GM21447 (cell line): ENCODE data around the gene MYLK.

ENCODE experiments used
- ATAC-seq: cut with Tn5 transposase; IDR thresholded peaks from one replicate; pipeline ENCODE4 v1.9.1; 2021; ENCODE audit not compliant: unreplicated experiment

The MYLK gene

DNA sequence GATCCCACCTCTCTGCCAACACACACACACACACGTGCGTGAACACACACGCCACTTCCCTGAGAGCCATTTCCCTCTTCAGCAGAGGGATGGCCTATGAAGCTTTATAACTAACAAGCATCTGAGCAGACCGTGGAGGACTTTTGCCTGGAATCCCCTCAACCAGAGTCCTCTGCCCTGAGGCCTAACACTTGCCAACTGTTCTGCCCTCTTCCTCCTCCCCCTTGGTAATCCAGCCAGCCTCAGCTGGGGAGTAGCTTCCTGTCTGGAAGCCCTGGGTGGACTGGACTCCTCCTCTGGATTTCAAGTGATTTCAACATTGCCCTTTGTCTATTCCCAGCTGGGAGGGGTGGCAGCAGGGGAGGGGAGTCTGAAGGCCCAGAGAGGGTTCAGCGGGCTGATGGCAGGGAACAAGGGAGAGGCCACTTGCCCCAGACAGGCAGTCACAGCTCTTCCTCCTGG, 230.9 kb downstream of the MYLK start:
- ATAC-seq, result no peak

DNA sequence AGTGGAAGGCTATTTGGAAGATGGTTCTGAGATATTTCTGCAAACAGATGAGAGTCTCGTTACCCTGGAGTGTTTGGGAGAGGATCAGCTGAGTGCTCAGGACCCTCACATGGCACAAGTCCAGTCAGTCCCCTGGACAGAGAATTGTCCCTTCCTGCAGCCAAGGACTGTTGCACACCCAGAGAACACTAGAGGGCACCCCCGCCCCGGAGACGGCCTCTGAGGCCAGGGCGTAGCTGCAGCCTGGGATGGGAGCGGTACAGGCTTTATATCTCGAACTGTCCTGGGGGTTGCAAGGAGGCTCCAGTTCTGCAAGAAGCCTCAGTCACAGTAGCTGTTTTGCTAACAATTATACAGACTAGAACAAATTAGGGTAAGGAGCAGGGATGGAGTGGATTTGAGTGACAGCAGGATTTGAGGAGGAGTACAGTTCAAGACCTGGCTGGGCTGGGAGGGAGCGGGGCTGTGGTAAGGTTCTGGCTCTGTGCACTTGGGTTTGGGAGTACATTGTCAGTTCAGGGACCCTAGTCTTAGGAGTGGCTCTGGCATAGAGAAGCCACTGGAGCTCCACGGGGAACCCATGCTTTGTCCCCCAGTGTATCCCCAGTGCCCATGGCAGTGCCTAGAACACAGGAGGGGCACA, 231.7 kb downstream of the MYLK start:
- ATAC-seq, result peak; percentile 65

DNA sequence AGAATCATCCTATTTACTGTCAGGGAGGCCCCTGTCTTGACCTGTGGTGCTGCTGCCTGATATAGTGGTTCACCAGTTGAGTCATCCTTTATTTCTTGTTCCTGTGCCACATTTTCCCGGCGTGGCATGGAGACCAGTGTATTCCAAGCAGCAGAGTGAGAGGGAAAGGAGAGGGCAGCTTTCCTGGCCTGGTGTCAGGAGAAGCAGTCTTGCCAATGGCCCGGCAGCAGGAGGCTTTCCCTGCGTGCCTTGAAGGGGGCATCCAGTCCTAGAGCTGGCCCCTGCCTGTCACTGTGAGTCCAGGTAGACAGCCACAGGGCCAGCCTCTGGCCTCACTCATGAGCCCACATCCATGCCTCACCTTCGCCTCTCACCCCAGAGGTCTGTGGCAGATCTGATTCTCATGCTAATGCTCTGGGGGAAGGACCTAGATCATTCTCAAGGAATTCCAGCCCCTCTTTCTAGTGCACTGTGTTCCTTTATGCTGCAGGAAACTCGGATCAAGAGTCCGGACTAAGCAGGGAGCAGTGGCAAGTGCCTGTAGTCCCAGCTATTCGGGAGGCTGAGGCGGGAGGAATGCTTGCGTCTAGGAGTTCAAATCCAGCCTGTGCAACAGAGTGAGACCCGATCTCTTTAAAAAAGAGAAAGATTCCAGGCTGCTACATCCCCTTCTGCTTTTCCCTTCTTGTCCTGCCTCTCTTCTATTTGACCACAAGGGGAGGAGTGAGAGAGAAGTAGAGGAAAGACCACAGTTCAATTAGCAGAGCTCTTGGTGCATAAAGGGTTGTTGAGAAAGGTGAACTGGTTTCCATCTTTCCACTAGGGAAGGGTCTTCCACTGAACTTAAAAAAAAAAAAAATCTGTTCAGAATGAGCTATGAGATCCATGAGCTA, 232.4 kb downstream of the MYLK start:
- ATAC-seq, result no peak

DNA sequence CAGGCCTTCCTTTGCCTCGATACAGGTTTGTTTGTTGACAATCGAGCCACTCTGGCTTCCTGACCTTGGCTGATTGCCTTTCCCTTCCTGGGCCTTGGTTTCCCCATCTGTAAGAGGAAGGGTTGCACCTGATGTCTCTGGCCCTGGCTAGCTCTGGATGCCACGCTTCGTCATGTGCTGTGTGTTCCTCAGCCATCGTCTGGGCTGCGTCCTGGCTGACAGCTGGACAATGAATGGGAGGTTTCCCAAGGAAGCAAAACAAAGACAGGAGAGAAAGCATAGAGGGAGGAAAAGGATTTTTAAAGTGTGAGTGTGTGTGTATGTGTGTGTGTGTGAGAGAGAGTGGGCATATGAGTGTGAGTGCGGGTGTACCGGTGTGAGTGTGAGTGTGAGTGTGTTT, 234.0 kb downstream of the MYLK start:
- ATAC-seq, result no peak

DNA sequence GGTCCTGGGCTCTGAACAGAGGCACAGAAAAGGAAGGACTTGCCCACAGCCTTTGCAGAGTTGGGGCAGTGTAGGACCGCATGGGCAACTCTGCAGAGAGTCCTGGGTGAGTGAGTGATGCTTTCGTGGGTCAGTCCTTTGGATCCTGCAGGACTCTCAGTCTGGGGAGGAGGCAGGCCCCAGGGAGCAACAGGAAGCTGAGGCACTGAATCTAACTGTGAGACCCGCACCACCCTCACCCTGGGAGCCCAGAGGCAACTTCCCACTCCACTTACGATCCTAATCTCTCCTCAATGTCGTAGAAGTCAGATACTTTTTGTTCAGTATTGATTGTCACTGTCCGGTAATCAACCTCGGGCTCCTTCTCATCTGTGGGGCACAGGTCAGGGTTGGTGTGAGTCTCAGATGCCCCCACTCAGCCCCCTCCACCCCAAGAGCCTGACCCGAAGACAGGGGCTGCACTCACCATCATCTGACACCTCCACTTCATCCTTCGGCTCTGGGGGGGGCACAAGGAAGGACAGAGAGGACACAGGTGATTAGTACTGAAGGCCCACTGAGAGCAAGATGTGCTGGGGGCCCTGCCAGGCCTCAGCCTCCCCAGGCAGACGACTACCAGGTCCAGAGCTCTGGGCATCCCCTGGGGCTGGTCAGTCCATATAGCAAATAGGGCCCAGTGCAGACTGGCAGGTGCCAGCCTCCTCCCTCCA, 235.3 kb downstream of the MYLK start:
- no peak for ATAC-seq

DNA sequence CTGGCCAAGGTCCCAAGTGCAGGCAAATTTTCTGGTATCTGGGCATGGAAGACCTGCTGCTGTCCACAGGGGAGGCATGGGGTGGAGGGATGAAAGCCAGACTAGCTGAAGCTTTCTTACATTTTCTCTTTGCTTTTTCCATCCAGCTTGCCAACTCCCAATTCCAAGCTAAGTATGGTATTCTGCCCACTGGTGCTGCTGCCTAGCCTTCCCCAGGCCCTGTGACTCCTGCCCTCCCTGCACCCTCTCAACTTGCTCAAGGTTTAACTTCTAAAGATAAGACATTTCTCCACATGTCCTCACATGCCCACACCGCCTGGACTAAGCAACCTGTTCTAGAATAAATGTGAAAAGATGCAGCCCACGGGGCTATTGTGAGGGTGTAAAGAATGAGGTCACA, 239.8 kb downstream of the MYLK start:
- ATAC-seq, result no peak

DNA sequence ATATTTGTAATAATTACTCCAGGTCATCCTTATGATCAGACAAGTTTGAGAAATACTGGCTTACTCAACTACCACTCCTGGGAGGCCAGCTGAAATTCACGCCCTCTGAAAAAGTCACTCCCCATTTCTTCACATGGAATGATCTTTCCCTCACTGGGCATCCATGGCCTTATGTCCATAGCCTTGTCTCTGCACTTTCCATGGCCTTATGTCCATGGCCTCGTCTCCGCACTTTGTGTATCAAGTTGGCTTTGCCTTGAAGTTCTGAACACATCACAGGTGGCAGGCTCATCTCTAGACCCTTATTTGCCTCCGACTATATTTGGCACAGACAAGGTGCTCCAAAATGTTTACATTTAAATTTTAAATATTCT, 241.2 kb downstream of the MYLK start:
- no peak for ATAC-seq

DNA sequence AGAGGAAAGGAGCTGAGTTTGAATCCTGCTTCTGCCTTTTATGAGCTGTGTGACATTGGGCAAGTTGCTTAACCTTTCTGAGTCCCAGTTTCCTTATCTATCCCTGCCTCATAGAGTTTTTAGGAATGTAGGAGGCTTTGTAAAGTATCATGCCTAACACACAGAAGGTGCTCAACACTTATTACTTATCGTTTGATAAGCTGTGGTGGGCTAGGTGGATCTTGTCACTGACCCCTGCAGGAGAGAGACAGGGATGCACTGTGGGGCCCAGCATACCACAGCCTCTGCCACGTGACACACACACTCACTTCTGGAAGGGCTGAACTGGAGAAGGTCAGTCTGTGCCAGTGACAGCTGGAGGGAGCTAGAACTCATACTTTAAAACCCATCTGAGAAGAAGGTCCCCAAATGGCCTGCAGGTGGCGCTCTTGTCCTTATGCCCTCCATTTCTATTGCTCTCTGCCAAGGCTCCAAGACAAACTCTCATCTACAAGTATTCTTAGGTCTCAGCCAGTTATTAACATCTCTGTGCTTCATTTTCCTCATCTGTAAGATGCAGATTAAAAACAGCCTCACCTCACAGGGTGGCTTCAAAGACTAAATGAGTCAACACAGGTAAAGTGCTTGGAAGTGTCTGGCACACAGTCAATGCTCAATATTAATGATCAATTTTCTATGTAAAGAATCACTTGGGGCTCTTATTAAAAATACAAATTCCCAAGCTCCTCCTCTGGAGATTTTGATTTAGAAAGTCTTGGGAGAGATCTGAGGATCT, 241.8 kb downstream of the MYLK start:
- peak; percentile 95 for ATAC-seq

DNA sequence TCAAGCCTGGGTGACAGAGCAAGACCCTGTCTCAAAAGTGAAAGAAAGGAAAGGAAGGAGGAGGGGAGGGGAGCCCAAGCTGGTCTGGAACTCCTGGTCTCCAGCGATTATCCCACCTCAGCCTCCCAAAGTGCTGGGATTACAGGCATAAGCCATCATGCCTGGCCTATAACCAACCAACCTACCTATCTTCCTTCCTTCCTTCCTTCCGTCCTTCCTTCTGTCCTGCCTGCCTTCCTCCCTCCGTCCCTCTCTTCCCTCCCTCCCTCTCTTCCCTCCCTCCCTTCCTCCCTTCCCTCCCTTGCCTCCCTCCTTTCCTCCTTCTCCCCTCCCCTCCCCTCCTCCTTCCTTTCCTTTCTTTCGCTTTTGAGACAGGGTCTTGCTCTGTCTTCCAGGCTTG, 242.6 kb downstream of the MYLK start:
- no peak for ATAC-seq

DNA sequence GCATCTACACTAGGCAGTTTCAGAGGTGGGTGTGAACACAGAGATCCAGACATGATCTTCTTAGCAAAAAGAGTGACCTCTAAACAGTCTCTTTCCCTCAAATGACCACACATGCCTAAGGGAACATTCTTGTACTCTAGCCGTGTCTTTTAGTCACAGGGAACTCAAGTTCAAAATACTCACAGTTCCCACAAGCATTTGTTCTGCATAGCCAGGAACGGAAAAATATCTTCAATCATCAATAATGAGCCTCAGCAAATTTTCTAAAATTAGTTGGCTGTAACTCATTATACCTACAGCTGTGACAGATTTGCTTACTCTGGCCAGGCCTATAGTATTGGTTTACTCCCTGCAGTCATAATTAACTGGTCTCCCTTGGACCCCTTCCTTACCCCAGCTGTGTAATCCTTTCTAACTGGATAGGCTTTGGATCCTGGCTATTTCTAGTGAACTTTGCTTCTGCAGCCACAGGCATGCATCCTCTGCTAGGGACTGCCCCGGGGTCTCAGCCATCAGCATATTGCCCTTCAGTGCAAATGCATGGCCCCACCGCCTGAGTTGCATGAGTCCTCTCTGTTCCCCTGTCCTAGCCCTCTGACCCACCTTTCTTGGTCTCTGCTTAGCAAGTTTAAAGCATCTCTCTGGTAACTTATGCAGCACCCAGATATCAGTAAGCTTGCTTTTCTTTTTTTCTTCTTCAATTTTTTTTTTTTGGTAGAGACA, 243.2 kb downstream of the MYLK start:
- ATAC-seq, result no peak

DNA sequence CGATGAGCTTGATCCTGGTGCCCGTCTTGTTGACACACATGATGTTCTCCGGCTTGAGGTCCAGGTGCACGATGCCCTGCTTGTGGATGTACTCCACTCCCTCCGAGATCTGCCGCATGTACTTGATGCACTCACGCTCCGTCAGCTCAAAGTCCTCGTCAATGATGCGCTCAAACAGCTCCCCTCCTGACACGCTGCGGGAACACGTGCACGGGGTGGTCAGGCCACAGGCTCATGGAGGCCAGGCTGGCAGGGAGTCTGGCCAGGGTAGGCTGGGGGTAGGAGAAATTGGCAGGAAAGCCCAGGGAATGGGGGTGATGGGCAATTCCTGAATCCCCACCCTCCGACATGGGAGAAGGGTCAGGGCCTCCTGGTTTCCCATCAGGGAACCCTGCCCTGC, 243.8 kb downstream of the MYLK start:
- no peak for ATAC-seq

DNA sequence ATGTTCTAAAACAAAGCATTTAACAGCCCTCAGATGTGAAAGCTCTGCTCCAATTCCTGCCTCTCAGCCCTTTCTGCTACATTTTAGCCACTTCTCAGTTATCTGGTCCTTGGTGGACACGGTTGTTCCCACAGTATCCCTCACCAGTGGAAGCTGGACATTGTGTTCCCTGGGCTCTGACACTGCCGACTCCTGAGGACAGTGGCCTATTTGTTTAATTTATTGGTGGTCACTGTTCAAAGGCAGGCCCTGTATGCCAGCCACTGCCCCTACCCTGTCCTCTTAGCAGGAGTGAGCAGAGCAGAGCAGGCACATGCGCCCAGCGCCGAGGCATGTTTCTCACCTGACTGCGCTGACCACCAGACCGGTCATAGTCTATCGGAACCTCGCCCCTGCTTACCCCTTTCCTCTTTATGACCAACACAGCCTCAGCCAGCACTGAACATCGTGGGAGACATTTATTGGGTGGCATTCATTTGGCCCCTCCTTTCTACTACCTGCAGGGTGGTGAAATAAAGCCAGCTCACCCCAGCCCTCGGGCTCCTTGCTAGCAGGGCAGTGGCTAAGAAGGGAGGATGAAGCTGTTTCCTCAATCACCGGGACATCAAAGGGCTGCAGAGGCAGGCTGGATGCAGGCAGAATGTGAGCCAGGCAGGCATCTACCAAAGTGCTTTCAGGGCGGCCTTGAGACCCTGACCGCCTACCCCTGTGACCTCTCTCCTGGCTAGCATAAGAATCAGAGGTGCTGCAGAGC, 245.0 kb downstream of the MYLK start:
- no peak for ATAC-seq

DNA sequence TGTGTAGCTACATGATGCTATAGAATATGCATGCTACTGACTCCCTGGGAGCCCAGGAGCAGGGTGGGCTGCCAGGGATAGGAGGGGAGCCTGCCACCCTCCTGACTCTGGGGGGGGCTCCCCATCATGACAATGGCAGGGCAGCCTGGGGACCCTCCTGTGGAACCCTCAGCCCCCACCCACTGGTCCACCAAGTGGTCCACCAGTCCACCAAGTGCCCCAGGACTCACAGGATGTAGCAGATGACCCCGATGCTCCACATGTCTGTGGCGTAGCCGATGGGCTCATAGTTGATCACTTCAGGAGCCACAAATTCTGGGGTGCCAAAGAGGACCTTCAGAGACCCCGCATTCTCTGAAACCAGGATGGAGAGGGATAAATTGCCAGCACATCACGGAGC, 246.3 kb downstream of the MYLK start:
- no peak for ATAC-seq

DNA sequence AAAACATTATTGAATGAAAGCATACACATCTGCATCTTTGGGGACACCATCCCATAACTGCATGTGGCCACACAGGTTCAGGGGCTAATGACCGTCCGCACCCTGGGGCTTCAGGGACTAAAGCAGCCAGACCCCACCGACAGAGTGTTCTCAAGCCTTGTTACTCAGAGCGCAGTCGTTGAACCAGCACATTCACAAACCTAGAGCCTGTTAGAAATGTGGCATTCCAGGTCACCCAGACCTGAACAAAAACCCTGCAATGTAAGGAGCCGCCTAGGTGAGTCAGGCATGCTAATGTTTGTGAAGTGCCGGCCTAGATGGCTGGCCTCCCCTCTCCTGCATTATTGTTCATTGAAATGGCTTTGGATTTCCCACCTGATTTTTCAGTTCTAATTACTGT, 247.0 kb downstream of the MYLK start:
- ATAC-seq, result no peak

DNA sequence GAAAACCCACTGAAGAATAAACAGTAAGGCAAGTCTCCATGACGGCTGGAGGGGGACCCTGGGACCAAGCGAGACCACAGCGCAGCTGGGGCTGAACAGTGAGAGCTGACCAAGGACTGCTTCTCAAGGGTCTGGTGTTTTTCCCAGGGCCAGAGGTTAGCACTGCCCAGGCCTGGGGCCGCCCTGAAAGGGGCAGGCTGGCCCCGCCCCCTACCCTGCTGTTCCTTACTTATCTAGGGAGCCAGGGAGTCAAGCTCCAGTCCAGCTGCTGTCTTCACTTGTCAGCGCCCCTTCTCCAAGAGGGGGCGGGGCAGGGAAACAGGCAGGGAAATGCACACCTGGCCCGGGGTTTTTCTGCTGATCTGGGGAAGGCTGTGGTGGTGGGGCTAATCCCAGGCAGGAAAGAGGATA, 247.7 kb downstream of the MYLK start:
- ATAC-seq, result no peak

DNA sequence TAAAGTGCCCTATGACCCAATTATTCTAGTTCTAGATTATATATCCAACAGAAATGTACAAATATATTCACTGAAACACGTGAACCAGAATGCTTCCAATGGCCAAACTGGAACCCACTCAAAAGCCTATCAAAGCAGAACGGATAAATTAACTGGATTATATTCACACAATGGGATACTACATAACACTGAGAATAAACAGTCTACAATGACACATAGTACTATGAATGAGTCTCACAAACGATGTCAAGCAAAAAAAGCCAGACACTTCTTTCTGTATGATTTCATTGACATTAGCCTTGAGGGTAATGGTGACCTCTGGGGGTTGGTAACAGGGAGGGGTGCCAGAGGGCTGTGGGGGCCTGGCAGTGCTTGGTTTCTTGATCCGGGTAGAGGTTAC, 248.4 kb downstream of the MYLK start:
- ATAC-seq, result no peak

DNA sequence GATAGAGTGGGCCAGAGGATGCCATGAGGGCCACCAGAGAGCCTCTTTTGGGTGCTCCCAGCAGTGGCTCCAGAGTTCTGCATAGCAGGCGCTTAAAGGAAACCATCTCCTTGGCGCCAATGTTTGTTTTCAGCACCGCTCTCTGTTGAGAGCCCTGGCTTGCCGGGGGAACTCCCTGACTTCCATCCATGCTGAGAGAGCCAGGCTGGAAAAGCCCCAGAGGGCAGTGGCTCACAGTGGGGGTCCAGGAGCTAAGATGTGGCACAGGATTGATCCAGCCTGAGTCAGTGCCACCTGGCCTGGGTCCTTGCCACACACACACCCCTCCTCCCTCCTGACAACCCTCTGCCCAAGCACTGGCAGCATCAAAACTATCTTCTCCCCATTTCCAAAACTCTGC, 248.9 kb downstream of the MYLK start:
- no peak for ATAC-seq

DNA sequence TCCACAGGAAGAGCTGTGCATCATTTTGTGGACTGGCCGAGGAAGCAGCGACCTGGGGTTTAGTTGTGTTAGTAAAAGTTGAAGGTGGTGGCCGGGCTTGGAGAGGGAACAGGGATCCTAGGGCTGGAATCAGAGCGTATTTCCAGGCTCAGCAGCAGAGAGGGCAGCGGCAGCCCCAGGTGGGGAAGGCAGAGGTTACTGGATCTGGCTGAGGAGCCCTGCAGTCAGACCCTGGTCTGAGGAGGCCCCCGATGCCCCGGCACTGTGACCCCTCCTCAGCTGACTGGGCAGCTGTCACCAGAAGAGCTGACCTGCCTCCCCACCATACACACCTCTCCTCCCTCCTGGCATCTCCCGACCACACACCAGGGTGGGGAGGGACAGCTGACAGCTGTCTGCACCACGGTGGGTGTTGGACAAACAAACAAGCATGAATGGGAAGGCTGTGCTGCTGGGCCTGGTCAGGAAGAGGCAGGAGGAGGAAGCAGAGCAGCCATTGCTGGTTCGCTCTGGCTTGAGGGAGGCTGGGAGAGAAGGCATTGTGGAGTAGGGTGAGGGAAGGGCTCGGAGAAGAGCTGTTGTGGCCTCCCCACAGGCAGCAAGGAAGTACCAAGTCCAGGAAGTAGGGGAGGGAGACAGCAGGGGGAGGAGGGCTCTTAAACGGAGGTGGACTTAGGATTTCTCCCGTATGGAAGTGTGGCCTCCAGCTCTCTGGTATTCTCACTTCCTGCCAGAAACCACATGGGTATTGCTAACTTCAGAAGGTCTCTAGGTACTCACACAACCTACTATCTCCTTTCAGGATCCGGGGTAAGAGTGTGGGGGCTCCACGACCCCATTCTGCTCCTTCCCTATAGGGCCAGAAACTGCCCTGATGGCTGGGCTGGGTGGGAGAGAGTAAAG, 249.7 kb downstream of the MYLK start:
- no peak for ATAC-seq

DNA sequence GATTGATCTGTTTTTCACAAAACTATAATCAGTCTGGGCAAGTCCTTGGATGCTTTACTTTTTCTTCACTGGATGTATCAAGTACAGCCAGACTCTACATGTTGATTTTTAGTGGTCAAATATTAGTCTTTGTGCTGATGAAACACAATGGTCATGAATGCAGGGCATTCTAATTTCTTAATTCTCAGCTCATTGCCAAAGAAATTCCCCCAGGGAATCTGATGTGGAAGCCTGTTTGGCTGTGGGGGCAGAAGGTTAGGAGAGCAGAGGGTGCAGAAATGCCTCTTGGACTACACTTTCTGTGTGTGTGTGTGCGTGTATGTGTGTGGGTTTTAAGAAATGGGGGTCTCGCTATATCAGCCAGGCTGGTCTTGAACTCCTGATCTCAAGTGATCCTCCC, 250.6 kb downstream of the MYLK start:
- no peak for ATAC-seq
